T1000 (cell line): ENCODE results near the gene CIAO3.
A peak's percentile ranks its signal among the peaks of the same experiment; 100 is the strongest.
"Not testable (repeated sequence)": the region's sequence is repeated elsewhere in the genome, so short reads cannot be mapped to it uniquely, and the experiment has no call there.

Experiments used
- DNase-seq: peaks from one replicate; lab custom pipeline; 2025; ENCODE audit warnings: mixed read lengths; lab: John Stamatoyannopoulos, UW

Gene CIAO3

DNA sequence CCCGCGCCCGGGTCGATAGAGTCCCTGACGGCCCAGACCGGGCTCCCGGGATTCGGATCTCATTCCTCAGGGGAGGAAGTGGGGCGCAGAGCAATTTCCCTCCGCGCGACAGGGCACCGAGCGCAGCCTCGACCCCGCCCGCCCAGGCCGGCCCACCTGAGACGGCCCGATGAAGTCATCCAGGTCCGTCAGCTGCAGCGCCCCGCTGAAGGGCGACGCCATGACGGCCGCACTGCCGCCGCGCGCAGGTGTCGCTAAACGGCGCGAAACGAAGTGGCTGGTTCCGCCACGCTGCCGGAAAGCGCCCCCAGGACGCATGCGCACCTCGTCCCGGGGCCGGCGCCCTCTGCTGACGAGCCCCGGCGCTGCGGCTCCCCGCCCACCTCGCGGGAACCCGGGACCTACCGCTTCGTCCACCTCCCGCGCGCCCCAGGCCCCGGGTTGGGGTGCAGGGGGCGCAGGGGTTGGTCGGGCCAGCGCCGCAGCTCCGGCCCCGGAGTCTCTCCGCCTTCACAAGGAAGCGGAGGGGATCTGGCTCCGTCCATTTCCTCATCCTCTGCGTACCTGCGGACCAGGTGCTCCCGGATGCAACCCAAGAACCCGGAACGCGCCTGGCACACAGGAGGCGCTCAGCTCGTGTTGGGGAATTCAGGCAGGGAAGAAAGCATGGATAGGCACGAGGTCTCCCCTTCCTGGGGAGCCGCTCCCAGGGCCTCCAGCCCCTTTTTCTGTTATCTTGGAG is at the start of gene CIAO3:
TSS of gene CIAO3 (minus strand) at position 234 of the 742 bp plus-strand sequence. CDS start at position 222, 12 bp downstream.
- peak; percentile 91 for DNase-seq

DNA sequence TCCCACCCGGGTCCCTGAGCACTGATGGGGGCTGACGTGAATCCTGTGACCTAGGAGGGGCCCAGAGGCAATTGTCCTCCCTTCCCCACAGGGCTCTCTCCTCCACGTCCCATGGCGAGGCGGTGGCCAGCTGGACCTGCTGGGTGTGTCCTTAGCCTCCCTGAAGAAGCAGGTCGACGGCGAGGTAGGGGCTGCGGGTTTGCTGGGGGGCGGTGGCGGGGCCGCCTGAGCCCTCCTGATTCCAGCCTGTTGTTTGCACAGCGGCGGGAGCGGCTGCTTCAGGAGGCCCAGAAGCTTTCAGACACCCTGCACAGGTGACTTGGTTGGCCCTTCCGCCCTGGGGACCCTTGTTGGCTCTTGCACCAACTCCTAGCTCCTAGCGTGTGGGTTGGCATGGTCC is 49.3 kb upstream of the CIAO3 start:
- no peak for DNase-seq

DNA sequence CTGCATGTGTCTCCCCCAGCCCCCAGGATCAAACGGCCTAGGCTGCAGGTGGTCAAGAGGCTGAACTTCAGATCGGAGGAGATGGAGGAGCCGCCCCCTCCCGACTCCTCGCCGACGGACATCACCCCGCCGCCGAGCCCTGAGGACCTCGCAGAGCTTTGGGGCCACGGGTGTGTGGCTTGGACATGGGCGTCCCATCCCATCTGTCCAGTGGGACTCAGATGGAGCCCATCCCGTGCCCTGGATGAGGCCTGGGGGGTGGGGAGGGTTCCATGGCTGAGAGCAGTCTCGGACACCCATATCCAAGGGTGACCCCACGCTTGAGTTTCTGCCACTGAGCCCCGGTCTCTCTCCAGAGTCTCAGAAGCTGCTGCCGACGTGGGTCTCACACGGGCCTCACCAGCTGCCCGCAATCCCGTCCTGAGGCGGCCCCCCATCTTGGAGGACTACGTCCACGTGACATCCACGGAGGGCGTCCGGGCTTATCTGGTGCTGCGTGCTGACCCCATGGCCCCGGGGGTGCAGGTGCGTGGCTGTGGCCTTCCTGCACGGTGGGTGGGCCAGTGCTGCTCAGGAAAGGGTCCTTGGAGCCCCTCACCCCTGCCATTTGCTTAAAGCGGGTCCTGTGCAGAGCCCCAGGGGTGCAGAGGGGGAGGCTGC is 48.5 kb upstream of the CIAO3 start:
- DNase-seq, result no peak

DNA sequence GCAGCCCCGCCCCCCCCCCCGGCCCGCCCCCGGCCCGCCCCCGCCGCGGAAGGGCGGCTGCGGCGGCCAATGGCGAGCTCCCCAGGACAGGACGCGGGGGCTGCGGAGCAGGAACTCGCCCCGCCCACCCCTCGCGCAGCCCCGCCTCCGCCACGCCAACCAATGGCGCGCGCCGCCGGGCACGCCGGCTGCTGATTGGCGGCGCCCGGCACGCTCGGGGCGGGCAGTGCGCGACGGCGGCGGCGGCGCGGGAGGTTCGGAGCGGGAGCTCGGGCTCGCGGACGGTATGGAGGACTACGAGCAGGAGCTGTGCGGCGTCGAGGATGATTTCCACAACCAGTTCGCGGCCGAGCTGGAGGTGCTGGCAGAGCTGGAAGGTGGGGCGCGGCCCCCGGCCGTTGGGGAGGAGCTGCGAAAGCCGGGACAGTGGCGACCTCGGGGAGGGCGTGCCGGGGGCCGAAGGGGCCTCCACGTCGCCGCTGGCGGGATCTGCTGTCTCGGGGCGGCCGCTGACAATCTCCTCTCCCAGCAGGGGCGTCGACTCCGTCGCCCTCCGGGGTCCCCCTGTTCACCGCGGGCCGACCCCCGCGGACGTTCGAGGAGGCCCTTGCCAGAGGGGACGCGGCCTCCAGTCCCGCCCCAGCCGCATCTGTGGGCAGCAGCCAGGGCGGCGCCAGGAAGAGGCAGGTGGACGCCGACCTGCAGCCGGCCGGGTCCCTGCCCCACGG is 47.8 kb upstream of the CIAO3 start, which contains the start of gene CHTF18:
TSS of gene CHTF18 (plus strand) at position 222 of the 728 bp plus-strand sequence. CDS start at position 287, 65 bp downstream.
- DNase-seq, result peak; percentile 88

DNA sequence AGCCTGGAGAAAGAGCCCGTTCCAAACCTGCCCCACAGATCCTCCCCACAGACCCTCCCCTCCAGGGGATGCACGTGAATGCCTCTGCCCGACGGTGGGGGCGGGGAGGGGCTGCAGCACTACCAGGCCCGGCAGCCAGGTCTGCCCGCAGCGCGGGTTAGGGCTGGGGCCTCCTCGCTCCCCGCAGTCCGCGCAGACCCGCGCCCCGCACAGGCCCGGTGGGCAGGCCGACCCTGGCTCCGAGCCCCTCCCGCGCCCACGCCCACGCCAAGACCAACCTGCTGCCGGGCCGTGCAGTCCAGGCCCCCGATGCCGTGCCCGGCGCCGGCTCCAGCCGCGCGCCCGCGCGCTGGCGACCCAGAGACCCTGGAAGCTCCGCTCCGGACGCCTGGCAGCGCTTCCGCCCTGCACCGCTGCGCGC is 47.2 kb upstream of the CIAO3 start, which contains the start of gene RPUSD1:
TSS of gene RPUSD1 (minus strand) at position 404 of the 421 bp plus-strand sequence. CDS start 644 bp downstream, outside the sequence.
- DNase-seq, result no peak

DNA sequence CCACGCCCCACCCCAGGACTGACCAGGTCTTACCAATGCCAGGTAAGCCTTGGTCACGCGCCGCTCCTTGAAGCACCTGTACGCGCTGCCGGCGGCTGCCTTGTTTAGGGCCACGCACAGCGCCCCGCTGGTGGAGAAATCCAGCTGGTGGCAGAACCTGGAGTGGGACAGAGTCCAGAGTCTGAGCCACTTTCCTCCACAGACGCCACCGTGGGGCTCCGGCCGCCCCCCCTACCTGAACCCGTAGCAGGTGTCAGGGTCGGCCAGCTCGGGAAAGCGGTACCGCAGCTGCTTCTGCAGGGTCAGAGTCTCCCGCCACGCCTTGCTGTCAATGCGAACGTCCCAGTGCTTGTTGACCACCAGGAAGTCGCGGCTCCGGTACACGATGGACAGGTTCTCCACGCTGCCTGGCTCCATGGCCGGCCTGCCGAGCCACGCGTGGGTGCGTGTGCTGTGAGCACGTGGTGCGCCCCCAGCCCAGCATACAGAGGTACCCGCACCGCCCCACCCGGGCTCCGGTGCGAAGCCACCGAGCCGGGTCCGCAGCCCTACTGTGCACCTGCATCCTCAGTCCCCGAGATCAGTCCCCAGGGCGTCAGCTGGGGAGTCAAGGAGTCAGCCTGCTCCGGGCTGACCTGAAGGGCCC is 46.6 kb upstream of the CIAO3 start:
- DNase-seq, result no peak

DNA sequence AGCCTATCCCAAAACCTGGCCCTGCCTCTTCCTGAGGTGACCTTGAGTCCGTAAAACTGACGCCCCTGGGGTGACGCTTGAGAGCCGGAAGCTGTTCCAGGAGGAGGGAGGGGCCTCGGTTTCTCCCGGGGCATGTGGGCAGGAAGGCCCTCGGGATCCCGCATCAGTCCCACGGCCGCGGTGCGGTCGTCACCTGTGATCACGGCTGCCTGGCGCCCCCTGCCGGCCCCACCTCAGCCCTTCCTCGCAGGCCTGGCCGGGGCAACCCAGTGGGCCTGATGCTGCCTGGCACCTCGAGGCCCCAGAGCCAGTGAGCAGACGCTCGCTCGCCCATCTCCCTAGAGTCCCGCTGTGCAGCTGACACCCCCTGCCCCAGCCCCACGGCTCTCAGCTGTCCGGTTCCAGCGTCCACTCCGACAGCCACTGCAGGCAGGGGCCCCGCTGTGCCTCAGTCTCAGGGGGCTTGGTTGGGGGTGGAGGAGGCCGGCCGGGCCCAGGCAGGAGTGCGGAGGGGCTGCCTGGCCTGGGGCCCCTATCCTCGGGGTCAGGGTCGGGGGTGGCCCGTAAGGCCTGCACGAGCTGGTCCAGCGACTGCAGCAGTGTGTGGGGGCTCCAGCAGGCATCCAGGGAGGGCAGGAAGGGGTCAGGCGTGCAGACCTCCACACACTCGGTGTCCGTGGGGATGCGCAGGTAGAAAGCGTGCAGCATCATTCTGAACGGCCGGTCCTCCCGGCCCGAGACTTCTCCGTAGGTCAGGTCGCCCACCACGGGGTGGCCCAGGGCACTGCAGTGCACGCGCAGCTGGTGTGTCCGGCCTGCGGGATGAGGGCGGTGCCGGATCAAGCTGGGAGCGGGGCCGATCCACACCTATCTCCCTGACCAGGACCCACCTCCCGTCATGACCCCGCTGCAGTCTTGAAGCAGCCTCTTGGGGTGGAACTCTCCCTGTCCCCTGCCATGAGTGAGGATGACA is 45.1 kb upstream of the CIAO3 start:
- peak; percentile 48 for DNase-seq

DNA sequence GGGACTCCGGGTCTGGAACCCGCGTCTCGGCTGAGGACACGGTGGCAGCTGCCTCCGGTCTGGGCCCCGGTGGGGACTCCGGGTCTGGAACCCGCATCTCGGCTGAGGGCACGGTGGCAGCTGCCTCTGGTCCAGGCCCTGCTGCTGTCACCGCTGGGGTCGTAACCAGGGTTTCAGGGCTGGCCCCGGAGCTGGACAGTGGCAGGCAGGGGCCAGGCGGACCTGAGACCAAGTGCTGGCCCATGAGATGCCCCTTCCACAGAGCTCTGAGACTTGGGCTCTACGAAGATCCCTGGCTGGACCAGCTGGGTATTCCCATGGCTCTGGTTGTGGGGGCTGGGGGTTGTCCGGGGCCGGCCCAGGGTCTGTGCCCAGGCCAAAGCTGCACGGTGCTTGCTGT is 43.6 kb upstream of the CIAO3 start:
- no peak for DNase-seq

DNA sequence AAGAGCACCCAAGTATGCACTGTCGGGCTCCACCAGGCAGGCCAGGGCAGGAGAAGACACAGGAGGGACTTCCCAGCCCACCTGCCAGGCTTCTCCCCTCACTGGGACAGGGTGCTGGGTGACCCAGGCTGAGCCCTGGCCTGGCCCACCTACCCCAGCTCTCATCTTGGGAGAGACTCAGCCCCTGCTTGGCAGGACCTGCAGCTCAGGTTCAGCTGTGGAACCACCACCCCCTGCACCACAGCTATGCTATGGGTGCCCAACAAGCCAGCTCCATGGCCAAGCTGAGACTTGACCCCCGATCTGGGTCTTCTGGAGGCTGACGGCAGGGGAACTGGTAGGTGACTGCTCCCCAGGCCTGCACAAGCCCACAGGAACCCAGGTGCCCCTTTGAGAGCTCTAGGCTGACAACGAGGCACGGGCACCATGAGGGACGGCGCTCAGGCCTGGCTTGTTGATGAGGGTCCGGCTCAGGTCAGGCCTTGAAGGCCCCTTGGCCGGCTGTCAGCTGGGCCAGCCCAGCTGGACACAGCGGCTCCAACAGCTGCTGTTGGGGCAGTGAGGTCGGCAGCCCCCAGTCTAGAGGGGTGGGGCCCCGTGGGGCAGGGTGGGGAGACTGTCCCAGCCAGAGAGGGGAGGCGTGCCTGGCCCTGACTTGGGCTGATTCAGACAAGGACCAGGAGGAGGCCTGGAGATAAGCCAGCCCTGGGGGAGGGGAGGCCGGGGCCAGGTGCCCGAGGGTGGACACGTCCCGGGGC is 42.8 kb upstream of the CIAO3 start:
- DNase-seq, result no peak

DNA sequence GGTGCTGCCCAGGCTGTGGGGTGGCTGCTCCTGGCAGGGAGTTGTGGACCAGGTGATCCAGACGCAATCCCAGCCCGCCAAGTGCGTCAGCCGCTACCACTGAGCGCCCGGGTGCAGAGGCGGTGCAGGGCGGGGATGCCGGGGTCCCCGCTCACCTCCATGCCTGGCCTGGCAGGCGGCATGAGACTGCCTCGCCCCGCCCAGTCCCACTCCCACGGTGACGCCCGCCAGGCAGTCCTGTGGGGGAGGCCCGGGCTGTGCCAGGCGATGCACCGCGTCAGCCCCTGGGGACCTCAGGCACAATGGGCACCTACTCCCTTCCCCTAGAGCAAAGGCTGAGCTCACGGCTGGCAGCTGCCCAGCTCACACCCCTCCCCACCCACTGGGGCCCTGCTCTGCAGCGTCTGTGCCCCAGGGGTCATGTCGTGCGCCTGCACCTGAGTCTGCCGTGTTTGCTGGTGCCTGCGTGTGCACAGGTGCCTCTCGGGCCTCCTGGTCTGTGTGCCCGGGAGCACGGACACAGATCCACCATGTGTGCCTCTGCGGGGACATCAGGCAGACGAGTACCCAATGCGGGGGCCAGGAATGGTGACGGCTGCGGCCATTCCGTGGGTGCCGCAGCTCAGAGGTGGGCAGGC is 42.1 kb upstream of the CIAO3 start:
- no peak for DNase-seq

DNA sequence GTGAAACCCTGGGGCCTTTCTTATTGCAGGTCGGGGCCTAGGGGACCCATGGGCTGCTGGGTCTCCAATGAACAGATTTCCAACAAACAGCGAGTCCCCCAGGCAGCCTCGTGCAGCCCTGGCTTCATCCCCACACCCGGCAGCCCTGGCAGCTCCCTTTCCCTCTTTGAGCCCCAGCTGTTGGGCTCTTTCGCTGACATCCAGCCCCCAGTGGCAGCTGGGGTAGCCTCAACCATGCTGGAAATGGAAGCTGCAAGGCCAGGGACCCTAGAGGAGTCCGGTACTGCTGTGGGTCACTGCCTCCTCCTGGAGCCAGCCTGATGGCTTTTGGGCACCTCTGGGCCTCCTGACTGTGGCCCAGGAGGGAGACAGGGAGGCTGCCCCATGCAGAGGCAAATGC is 41.5 kb upstream of the CIAO3 start:
- DNase-seq, result no peak

DNA sequence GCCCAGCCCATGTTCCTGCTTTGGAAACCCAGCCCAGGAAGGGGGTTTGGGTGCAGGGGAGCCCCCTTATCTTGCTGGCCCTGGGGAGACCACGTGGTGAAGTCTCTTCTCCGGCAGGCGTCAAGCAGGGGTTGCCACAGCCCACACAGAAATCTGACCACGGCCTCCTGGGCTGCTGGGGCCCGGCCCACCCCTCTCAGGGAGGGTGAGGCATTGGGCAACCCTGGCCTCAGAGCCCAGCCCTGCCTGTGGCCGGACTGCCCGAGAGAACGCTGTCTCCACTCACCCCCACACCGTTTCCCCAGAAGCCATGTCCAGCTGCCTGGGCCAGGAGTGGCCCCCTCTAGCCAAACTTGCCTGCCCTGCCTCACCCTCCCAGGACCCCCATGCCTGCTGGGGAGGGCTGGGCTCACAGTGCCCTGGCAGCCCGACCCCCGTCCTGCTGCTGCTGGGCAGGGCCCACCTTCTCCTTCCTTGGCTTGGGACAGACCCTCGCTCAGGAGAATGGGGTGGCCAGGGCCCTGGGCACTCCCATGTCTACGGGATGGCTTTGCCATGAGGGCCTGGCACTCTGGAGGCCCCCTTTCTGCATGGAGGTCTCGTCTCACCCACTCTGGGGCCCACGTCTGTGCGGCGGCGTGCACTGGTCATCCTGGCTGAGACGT is 40.7 kb upstream of the CIAO3 start:
- DNase-seq, result no peak

DNA sequence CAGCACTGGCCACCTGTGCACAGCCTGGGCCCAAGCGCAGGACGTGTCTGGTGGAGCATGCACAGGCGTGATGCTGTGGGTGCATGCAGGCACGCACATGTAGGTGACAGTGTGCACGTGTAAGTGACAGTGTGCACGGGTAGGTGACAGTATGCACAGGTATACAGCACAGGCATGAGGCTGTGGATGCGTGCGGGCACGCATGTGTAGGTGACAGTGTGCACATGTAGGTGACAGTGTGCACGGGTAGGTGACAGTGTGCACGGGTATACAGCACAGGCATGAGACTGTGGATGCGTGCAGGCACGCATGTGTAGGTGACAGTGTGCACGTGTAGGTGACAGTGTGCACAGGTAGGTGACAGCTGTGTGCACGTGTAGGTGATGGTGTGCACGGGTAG is 39.5 kb upstream of the CIAO3 start:
- DNase-seq, result no peak

DNA sequence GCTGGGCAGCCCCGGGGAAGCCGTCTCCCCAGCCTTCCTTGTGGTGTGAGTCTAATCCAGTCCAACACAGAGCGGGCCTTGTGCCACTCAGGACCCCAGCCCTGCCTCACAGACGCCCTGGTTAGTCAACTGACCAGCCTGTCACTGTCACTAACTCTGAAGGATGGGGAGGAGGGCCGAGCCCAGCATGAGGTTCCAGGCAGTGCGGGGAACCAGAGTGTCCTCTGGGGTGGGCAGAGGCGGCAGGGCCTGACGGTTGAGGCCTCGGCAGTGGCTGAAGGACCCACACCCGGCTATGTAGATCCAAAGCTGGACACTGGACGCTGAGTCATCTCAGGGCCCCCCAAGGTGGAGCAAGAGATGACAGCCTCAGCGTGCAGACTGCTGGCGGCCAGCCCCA is 38.8 kb upstream of the CIAO3 start:
- no peak for DNase-seq

DNA sequence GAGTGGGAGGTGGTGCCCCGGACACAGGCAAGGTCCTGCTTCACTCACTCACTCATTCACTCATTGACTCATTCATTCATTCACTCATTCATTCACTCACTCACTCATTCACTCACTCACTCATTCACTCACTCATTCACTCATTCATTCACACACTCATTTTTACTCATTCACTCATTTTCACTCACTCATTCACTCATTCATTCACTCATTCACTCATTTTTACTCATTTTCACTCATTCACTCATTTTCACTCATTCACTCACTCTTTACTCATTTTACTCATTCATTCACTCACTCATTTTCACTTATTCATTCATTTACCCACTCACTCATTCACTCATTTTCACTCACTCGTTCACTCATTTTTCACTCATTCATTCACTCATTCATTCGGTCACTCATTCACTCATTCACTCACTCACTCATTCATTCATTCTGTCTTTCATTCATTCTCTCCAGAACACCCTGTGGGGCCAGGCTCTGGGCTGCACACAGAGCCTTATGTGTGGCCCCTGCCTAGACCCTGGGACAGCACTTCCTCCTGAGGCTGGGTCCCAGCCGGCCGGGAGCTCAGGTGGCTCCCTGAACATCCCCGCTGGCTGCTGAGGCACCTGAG is 38.2 kb upstream of the CIAO3 start:
- no peak for DNase-seq

DNA sequence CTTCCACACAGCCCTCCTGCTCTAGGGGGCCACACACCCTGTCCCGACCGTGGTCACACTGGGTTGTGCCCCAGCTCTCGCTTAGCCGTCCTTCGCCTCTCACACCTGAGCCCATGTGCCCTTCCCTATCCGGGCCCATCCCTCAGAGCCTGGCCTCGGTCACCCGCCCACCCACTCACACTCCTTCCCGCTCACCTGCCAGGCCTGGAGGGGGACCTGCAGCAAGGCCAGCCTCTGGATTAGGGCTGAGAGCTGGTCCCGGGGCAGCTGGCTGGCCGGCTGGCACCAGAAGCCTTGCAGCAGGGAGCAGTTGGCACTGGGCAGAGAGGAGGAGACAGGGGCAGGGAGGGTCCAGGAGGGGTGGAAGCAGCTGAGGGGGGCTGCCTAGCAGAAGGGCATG is 37.6 kb upstream of the CIAO3 start:
- DNase-seq, result no peak

DNA sequence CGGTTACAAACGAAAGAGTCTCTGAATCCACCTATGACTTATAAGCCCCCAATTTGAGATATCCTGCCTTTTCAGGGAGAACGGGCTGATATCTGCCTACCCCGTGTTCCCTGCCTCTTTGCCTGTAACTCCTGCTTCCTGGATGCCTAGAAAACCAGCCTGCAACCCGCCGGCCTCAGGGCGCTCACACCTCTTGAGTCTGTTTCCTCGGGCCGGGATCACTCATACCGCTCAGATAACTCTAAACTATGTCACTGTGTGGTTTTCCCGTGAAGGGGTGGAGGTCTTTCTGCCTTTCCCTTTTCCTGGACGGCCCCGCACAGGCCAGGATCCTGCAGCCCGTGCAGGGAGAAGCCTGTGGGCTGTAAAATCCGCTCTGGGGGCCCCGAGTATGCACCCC is 37.0 kb upstream of the CIAO3 start:
- no peak for DNase-seq

DNA sequence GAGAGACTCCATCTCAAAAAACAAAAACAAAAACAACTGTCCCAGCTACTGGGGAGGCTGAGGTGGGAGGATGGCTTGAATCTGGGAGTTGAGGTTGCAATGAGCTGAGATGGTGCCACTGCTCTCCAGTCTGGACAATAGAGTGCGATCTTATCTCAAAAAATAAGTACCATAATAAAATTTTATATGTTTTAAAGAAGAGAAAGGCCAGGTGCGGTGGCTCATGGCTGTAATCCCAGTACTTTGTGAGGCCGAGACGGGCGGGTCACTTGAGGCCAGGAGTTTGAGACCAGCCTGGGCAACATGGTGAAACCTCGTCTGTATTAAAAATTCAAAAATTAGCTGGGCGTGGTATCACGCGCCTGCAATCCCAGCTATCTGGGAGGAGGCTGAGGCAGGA is 36.0 kb upstream of the CIAO3 start:
- DNase-seq, result no peak

DNA sequence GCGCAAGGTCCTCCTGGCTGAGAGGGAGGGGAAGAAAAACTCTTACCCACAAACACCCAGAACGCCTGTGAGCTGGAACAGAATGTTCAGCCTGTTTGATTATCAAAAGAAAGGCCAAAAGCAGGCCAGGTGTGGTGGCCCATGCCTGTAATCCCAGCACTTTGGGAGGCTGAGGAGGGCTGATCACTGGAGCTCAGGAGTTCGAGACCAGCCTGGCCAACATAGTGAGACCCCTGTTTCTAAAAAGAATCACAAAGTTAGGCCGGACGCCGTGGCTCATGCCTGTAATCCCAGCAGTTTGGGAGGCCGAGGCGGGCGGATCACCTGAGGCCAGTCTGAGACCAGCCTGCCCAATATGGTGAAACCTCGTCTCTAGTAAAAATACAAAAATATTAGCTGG is 35.5 kb upstream of the CIAO3 start:
- DNase-seq, result not testable (repeated sequence)
